Measurements from ENCODE around the gene P4HA1. TPM values are rescaled to one million over a fixed set of nuclear protein-coding genes. Genes with fewer than 3 reads are reported as not detected.
"Not testable (repeated sequence)": the region's sequence is repeated elsewhere in the genome, so short reads cannot be mapped to it uniquely, and the experiment has no call there.

Gene P4HA1
- total RNA-seq, 2 experiments from 2014 or later, result 15.3 to 15.9 TPM

GRCh38 chr10:72989771-72990170, 106.9 kb downstream of the P4HA1 start:
- CTCF ChIA-PET, result interaction anchor here (0.7 kb wide), 1 partner anchor 25 kb away, joined by 4 read pairs; no protein-coding TSS in a partner anchor
- H3K4me1 Mint-ChIP-seq (ENCODE audit: low read depth); H3K9me3 Mint-ChIP-seq; DNase-seq; H3K4me3 Mint-ChIP-seq; H3K27me3 Mint-ChIP-seq (ENCODE audit: low read depth); H3K27ac Mint-ChIP-seq; intact Hi-C loops (cut with micrococcal nuclease): not testable (repeated sequence)
- peaks cover 26% of the 10 kb centered on the region for H3K36me3 Mint-ChIP-seq (ENCODE audit: low read depth)

- CTCF ChIA-PET; H3K36me3 Mint-ChIP-seq (ENCODE audit: low read depth); H3K4me3 Mint-ChIP-seq; H3K4me1 Mint-ChIP-seq (ENCODE audit: low read depth); DNase-seq; H3K27ac Mint-ChIP-seq; intact Hi-C loops (cut with micrococcal nuclease); H3K27me3 Mint-ChIP-seq (ENCODE audit: low read depth): not testable (repeated sequence)
- peaks cover 10% of the 10 kb centered on the region for H3K9me3 Mint-ChIP-seq
Measured at GRCh38 chr10:72984618-72985017, 112.0 kb downstream of the P4HA1 start.

- CTCF ChIA-PET, result no interaction called here
- Mint-ChIP-seq H3K9me3 (peaks cover 27% of the 10 kb centered on the region), H3K4me3 (no peak overlapping the region), H3K27me3 (ENCODE audit: low read depth) (peaks cover 5% of the 10 kb centered on the region), H3K36me3 (ENCODE audit: low read depth) (peaks cover 16% of the 10 kb centered on the region), H3K27ac (no peak overlapping the region), H3K4me1 (ENCODE audit: low read depth) (no peaks in the 10 kb centered on the region)
- intact Hi-C loops (cut with micrococcal nuclease), result no loop called here
- no peak for DNase-seq
Measured at GRCh38 chr10:72981882-72982529, 114.7 kb downstream of the P4HA1 start.

GRCh38 chr10:72981028-72981881, 115.4 kb downstream of the P4HA1 start:
- peaks cover 31% of the 10 kb centered on the region for H3K9me3 Mint-ChIP-seq
- CTCF ChIA-PET, result no interaction called here
- DNase-seq, result no peak
- no peaks in the 10 kb centered on the region for H3K4me1 Mint-ChIP-seq (ENCODE audit: low read depth)
- H3K27me3 Mint-ChIP-seq (ENCODE audit: low read depth), result peaks cover 5% of the 10 kb centered on the region
- no peak overlapping the region for H3K4me3 Mint-ChIP-seq
- intact Hi-C loops (cut with micrococcal nuclease), result no loop called here
- H3K27ac Mint-ChIP-seq, result no peak overlapping the region
- H3K36me3 Mint-ChIP-seq (ENCODE audit: low read depth), result peaks cover 17% of the 10 kb centered on the region

- no peak for DNase-seq
- intact Hi-C loops (cut with micrococcal nuclease), result no loop called here
- CTCF ChIA-PET, result no interaction called here
- Mint-ChIP-seq H3K4me1 (ENCODE audit: low read depth) (no peaks in the 10 kb centered on the region), H3K27ac (no peak overlapping the region), H3K36me3 (ENCODE audit: low read depth) (peaks cover 17% of the 10 kb centered on the region), H3K27me3 (ENCODE audit: low read depth) (peaks cover 10% of the 10 kb centered on the region), H3K9me3 (peaks cover 37% of the 10 kb centered on the region), H3K4me3 (no peak overlapping the region)
Measured at GRCh38 chr10:72980348-72980747, 116.3 kb downstream of the P4HA1 start.

GRCh38 chr10:72979709-72980108, 117.0 kb downstream of the P4HA1 start:
- intact Hi-C loops (cut with micrococcal nuclease), result no loop called here
- peaks cover 11% of the 10 kb centered on the region for H3K27me3 Mint-ChIP-seq (ENCODE audit: low read depth)
- peaks cover 41% of the 10 kb centered on the region for H3K9me3 Mint-ChIP-seq
- CTCF ChIA-PET, result interaction anchor here (0.6 kb wide), 1 partner anchor 65 kb away, joined by 3 read pairs; no protein-coding TSS in a partner anchor
- H3K36me3 Mint-ChIP-seq (ENCODE audit: low read depth), result peaks cover 19% of the 10 kb centered on the region
- no peak for DNase-seq
- H3K4me3 Mint-ChIP-seq, result no peak overlapping the region
- no peak overlapping the region for H3K27ac Mint-ChIP-seq
- no peaks in the 10 kb centered on the region for H3K4me1 Mint-ChIP-seq (ENCODE audit: low read depth)

- Mint-ChIP-seq H3K4me1 (ENCODE audit: low read depth) (no peaks in the 10 kb centered on the region), H3K27ac (no peak overlapping the region), H3K9me3 (peaks cover 40% of the 10 kb centered on the region), H3K27me3 (ENCODE audit: low read depth) (peaks cover 8% of the 10 kb centered on the region), H3K36me3 (ENCODE audit: low read depth) (peaks cover 19% of the 10 kb centered on the region), H3K4me3 (no peak overlapping the region)
- intact Hi-C loops (cut with micrococcal nuclease), result no loop called here
- no peak for DNase-seq
- CTCF ChIA-PET, result interaction anchor here (0.7 kb wide), 1 partner anchor 70 kb away, joined by 3 read pairs; no protein-coding TSS in a partner anchor
Measured at GRCh38 chr10:72976886-72977285, 119.8 kb downstream of the P4HA1 start.

Other genes with a start within 250 kb of the P4HA1 start
- not detected for gene OIT3, start 203.1 kb downstream of the P4HA1 start, total RNA-seq
- gene PLA2G12B, start 142.1 kb downstream of the P4HA1 start, total RNA-seq, result not detected
- gene NUDT13, start 13.6 kb upstream of the P4HA1 start, total RNA-seq, result under 1 TPM; 0.72 to 0.83 TPM
- gene ECD, start 71.1 kb upstream of the P4HA1 start, total RNA-seq, result 10 to 100 TPM; 26.5 to 28.1 TPM
- gene FAM149B1, start 71.3 kb upstream of the P4HA1 start, total RNA-seq, result 10 to 100 TPM; 13.3 to 13.7 TPM
- gene DNAJC9, start 150.4 kb upstream of the P4HA1 start, total RNA-seq, result 10 to 100 TPM; 55.2 to 57.2 TPM
- gene MRPS16, start 155.8 kb upstream of the P4HA1 start, total RNA-seq, result 100 to 1,000 TPM; 140 to 145 TPM